Measurements from ENCODE around the gene LSM8.

The LSM8 gene

GRCh38 chr7:118179191-118179590 is 4.8 kb upstream of the LSM8 start:
- TF ChIP-seq, protein P1, sequence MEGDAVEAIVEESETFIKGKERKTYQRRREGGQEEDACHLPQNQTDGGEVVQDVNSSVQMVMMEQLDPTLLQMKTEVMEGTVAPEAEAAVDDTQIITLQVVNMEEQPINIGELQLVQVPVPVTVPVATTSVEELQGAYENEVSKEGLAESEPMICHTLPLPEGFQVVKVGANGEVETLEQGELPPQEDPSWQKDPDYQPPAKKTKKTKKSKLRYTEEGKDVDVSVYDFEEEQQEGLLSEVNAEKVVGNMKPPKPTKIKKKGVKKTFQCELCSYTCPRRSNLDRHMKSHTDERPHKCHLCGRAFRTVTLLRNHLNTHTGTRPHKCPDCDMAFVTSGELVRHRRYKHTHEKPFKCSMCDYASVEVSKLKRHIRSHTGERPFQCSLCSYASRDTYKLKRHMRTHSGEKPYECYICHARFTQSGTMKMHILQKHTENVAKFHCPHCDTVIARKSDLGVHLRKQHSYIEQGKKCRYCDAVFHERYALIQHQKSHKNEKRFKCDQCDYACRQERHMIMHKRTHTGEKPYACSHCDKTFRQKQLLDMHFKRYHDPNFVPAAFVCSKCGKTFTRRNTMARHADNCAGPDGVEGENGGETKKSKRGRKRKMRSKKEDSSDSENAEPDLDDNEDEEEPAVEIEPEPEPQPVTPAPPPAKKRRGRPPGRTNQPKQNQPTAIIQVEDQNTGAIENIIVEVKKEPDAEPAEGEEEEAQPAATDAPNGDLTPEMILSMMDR (IDR thresholded peaks at IDR 0.05; ENCODE audit: control insufficient read depth, insufficient read depth, low read depth, low read length, missing control alignments), result no peak
- no peak overlapping the region for H3K4me3 ChIP-seq (ENCODE audit: control insufficient read depth, low read depth, low read length)
- no peak for DNase-seq (ENCODE audit: low read depth)

DNA sequence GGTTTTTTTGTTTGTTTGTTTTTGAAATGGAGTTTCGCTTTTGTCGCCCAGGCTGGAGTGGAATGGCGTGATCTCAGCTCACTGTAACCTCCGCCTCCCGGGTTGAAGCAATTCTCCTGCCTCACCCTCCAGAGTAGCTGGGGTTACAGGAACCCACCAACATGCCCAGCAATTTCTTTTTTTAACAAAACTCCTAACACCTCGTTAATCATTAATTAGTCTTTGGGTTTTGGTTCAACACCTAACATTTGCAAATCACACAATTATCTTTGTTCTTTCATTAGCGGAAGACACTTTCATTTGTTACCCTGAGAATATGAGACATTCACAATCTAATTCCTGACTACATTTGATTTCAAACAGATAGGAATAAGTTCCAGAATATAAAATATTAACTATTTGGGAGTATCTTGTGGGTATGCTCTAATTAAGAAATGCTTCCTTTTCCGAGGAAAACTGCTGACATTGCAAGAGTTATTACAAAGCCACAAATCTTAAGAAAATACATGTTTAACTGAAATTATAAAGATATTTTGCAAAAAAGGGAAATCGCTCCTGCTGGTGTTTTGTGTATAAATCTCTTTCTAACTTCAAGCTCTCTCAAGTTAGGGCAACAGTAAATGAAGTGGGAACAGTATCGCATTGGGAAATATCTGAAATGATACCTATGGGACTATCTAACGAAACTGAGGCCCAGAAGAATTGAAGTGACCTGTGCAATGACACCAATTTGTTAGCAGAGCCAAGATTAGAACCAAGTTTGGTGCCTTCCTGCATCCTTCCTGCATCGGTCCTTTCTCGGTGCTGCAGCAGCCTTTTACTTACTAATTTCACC is 1.2 kb upstream of the LSM8 start:
- no peak for DNase-seq (ENCODE audit: low read depth)
- TF ChIP-seq, protein P1 (IDR thresholded peaks at IDR 0.05; ENCODE audit: control insufficient read depth, insufficient read depth, low read depth, low read length, missing control alignments), result no peak
- H3K4me3 ChIP-seq (ENCODE audit: control insufficient read depth, low read depth, low read length), result peak overlapping the region; percentile 60

GRCh38 chr7:118183428-118183785 is 557 bp upstream of the LSM8 start:
- DNase-seq (ENCODE audit: low read depth), result no peak
- TF ChIP-seq, protein P1 (IDR thresholded peaks at IDR 0.05; ENCODE audit: control insufficient read depth, insufficient read depth, low read depth, low read length, missing control alignments), result no peak
- H3K4me3 ChIP-seq (ENCODE audit: control insufficient read depth, low read depth, low read length), result peak overlapping the region; percentile 60

DNA sequence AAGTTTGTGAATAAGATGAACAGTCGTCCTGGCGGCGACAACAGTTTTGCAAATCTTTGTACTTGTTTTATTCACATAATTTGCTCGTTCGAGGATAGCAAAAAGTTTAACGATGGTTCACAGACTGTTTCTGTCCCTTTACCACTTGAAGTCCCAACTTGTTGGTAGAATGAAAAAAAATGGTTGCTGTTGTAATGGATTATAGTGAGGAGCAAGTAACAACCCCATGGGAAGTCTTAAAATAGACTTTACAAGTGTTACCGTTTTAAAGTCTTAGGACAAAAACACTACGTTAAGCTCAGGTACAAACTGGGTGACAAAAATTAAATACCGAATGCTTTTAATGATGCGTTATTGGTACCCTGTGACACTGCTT is 589 bp downstream of the LSM8 start:
- TF ChIP-seq, protein P1 (IDR thresholded peaks at IDR 0.05; ENCODE audit: control insufficient read depth, insufficient read depth, low read depth, low read length, missing control alignments), result no peak
- no peak for DNase-seq (ENCODE audit: low read depth)
- peak overlapping the region; percentile 60 for H3K4me3 ChIP-seq (ENCODE audit: control insufficient read depth, low read depth, low read length)

- TF ChIP-seq, protein P1 (IDR thresholded peaks at IDR 0.05; ENCODE audit: control insufficient read depth, insufficient read depth, low read depth, low read length, missing control alignments), result no peak
- H3K4me3 ChIP-seq (ENCODE audit: control insufficient read depth, low read depth, low read length), result peak overlapping the region; percentile 60
- peak; percentile 61 for DNase-seq (ENCODE audit: low read depth)
Observed at GRCh38 chr7:118185163-118185860, 1.3 kb downstream of the LSM8 start.

DNA sequence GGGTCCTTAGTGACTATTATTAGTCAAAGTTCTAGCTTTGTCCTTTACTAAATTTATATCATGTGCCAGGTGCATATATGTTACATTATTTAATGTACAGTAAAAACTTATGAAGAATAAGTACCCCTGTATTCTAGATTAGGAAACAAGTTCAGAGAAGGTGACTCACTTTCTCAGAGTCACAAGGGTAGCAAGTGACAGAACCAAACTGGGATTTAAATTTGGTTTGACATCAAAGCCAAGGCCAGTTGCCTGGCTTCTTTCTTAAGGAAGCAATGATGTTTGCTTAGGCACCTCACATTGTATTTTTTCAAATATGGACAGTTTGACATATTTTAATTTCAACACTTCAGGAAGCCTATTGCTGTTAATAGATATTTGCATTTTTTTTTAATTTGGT is 2.5 kb downstream of the LSM8 start:
- no peak overlapping the region for H3K4me3 ChIP-seq (ENCODE audit: control insufficient read depth, low read depth, low read length)
- TF ChIP-seq, protein P1 (IDR thresholded peaks at IDR 0.05; ENCODE audit: control insufficient read depth, insufficient read depth, low read depth, low read length, missing control alignments), result no peak
- no peak for DNase-seq (ENCODE audit: low read depth)
